ENCODE data around the gene ZNF219. TPM values are rescaled to one million over a fixed set of nuclear protein-coding genes. Genes with fewer than 3 reads are reported as not detected.

Gene ZNF219
- total and polyA plus RNA-seq, 2 of the 13 experiments (the other 11 are each of a cell fraction or from before 2014, with no cell fraction given) = 34.5 to 36.6 TPM

- TF ChIP-seq ZNF235 (CRISPR knock-in tag; IDR thresholded peaks at IDR 0.05; ENCODE audit: borderline replicate concordance) (0 out of 2 replicates have a peak, but pooled peaks have one; percentile 41), KDM3A (CRISPR knock-in tag; IDR thresholded peaks at IDR 0.05; ENCODE audit: low read depth) (0 out of 2 replicates have a peak, but pooled peaks have one; percentile 59), RARA (CRISPR knock-in tag; IDR thresholded peaks at IDR 0.05) (peak; percentile 36), ZNF296 (CRISPR knock-in tag; conservative IDR thresholded peaks at IDR 0.05) (peak; percentile 22; the same call in 1 of the 2 replicates), ZNF83 (CRISPR knock-in tag; IDR thresholded peaks at IDR 0.05; ENCODE audit: borderline replicate concordance) (0 out of 2 replicates have a peak, but pooled peaks have one; percentile 34), ZNF577 (CRISPR knock-in tag; IDR thresholded peaks at IDR 0.05; ENCODE audit: borderline replicate concordance, low read depth) (no peak), MIER2 (CRISPR knock-in tag; IDR thresholded peaks at IDR 0.05) (no peak), AFF4 (CRISPR knock-in tag; IDR thresholded peaks at IDR 0.05) (no peak), ZFYVE20 (CRISPR knock-in tag; IDR thresholded peaks at IDR 0.05; ENCODE audit: borderline replicate concordance, low read depth) (no peak), HNF4A (CRISPR knock-in tag; IDR thresholded peaks at IDR 0.05) (no peak), GATA4 (IDR thresholded peaks at IDR 0.05; ENCODE audit: borderline replicate concordance, low read depth) (no peak), SAP130 (CRISPR knock-in tag; IDR thresholded peaks at IDR 0.05; ENCODE audit: low read depth) (0 out of 2 replicates have a peak, but pooled peaks have one; percentile 44), RERE (CRISPR knock-in tag; IDR thresholded peaks at IDR 0.05; ENCODE audit: low read depth) (no peak), RBFOX2 (IDR thresholded peaks at IDR 0.05; ENCODE audit: low read depth, low read length) (peak; percentile 52), RXRA (CRISPR knock-in tag; IDR thresholded peaks at IDR 0.05) (no peak), DZIP1 (CRISPR knock-in tag; IDR thresholded peaks at IDR 0.05) (0 out of 2 replicates have a peak, but pooled peaks have one; percentile 20), ZNF768 (CRISPR knock-in tag; IDR thresholded peaks at IDR 0.05) (peak; percentile 65; the same call in 1 of the 2 replicates)
Measured at GRCh38 chr14:21071225-21072030, 27.0 kb downstream of the ZNF219 start (continued).

Measured in HepG2 (cell line).